HepG2 (cell line): Measurements from ENCODE around the gene SDK1. TPM values are rescaled to one million over a fixed set of nuclear protein-coding genes. Genes with fewer than 3 reads are reported as not detected.

ENCODE experiments used
- ATAC-seq: fragments of 200-7000 bp; cut with Tn5 transposase; 3 replicates; pipeline ENCODE4 v1.9.1; 2020; ENCODE audit warnings: mild to moderate bottlenecking, moderate library complexity
- BruUV-seq: library from RNA; stranded (reverse); fragments of 400-500 nt; replicated peaks from 2 replicates; lab custom pipeline; 2021; lab: Mats Ljungman, UMichigan
- CTCF ChIA-PET: fragments of 300-600 bp; formaldehyde crosslinking; extraction: SDS; loops from one replicate; lab custom pipeline; 2021; ENCODE audit warnings: low total read pairs, inconsistent platforms, low intra/inter-chr PET ratio; lab: Yijun Ruan, JAX
- POLR2A ChIA-PET: fragments of 350-600 bp; sonication (Branson Sonifier 250); formaldehyde crosslinking; loops from one replicate; lab custom pipeline; 2020; ENCODE audit warnings: antibody characterized with exemption, inconsistent platforms; lab: Yijun Ruan, JAX
- DNase-seq: peaks from one replicate; pipeline ENCODE4 v3.0.0-alpha.2; 2015; ENCODE audit warnings: low spot score
- FAIRE-seq: peaks from 3 replicates; lab custom pipeline; 2011; peaks lifted over from hg19 to GRCh38; lab: Jason Lieb, UNC
- H2AFZ ChIP-seq: one replicate; pipeline ENCODE4 v1.6.1; 2011; ENCODE audit warnings: low read length, inconsistent platforms
- H3K27ac ChIP-seq: fragments of 300-600 bp; 3 replicates; pipeline ENCODE4 v1.8.0; 2011; ENCODE audit warnings: mixed run types, mild to moderate bottlenecking, mixed read lengths, low read length, inconsistent platforms; ENCODE audit not compliant: insufficient read depth; ENCODE audit errors: extremely low read length
- H3K27me3 ChIP-seq, 2 experiments: fragments of 200-600 bp in 1 of 2; 2 replicates in 1 of 2; 3 replicates in 1 of 2; pipeline versions ENCODE4 v1.6.0 to v1.8.0; 2011; ENCODE audit warnings: low read length in 2 of 2, mild to moderate bottlenecking in 2 of 2, moderate library complexity in 2 of 2, inconsistent platforms in 1 of 2; ENCODE audit not compliant: insufficient read depth in 2 of 2, control insufficient read depth in 1 of 2
- H3K36me3 ChIP-seq, 2 experiments: fragments of 200-600 bp in 1 of 2; replicated peaks in 1 of 2; 2 replicates in 1 of 2; 3 replicates in 1 of 2; pipeline versions ENCODE4 v1.5.1 to v1.8.0; 2011; ENCODE audit warnings: low read length in 2 of 2, inconsistent platforms in 1 of 2; ENCODE audit not compliant: insufficient read depth in 2 of 2, control insufficient read depth in 1 of 2
- H3K4me1 ChIP-seq: 2 replicates; pipeline ENCODE4 v1.5.1; 2012; ENCODE audit warnings: low read length, inconsistent platforms; ENCODE audit not compliant: insufficient read depth
- H3K4me2 ChIP-seq: 2 replicates; pipeline ENCODE4 v1.6.0; 2011; ENCODE audit warnings: low read depth, low read length, inconsistent platforms
- H3K4me3 ChIP-seq, 3 experiments: fragments of 200-600 bp in 1 of 3; sonication (generic), shearing (Covaris generic) in 1 of 3; replicated peaks in 1 of 3; 2 replicates each; pipeline ENCODE4 v1.5.1; 2011 to 2016; ENCODE audit warnings: low read length in 3 of 3, inconsistent platforms in 2 of 3, low read depth in 2 of 3, mild to moderate bottlenecking in 2 of 3, control low read depth in 1 of 3, mixed read lengths in 1 of 3; ENCODE audit not compliant: insufficient read depth in 1 of 3
- H3K79me2 ChIP-seq: one replicate; pipeline ENCODE4 v1.6.1; 2011; ENCODE audit warnings: low read length, inconsistent platforms; ENCODE audit not compliant: insufficient read depth
- H3K9ac ChIP-seq: 2 replicates; pipeline ENCODE4 v1.6.0; 2011; ENCODE audit warnings: mild to moderate bottlenecking, low read depth, low read length, inconsistent platforms; ENCODE audit not compliant: insufficient read depth
- H3K9me3 ChIP-seq: 2 replicates; pipeline ENCODE4 v1.5.1; 2012; ENCODE audit warnings: mild to moderate bottlenecking, low read length
- H4K20me1 ChIP-seq: 2 replicates; pipeline ENCODE4 v1.6.0; 2011; ENCODE audit warnings: inconsistent platforms, mild to moderate bottlenecking, low read length, moderate library complexity; ENCODE audit not compliant: insufficient read depth
- CEBPG ChIP-seq: IDR thresholded peaks from 2 replicates; pipeline ENCODE4 v1.6.1; 2016
- EP300 ChIP-seq, 3 experiments: sonication (generic) in 1 of 3; formaldehyde crosslinking in 1 of 3; IDR thresholded peaks; 2 replicates each; pipeline versions ENCODE4 v1.5.1 to v1.6.1; 2011 to 2020; ENCODE audit warnings: low read depth in 2 of 3, low read length in 2 of 3, borderline replicate concordance in 1 of 3, improper control_type of control experiment in 1 of 3, mild to moderate bottlenecking in 1 of 3, missing genetic modification reagents in 1 of 3, moderate library complexity in 1 of 3
- MAFG ChIP-seq: sonication (generic); formaldehyde crosslinking; IDR thresholded peaks from 2 replicates; pipeline ENCODE4 v1.5.1; 2020; ENCODE audit warnings: mild to moderate bottlenecking, missing genetic modification reagents
- MTA3 ChIP-seq: sonication (generic); formaldehyde crosslinking; IDR thresholded peaks from 2 replicates; pipeline ENCODE4 v1.4.0; 2020; ENCODE audit warnings: missing genetic modification reagents
- PCBP2 ChIP-seq: fragments of 200-400 bp; formaldehyde crosslinking; optimal IDR thresholded peaks from 2 replicates; pipeline ENCODE3; 2018; ENCODE audit warnings: low read length, low read depth; ENCODE audit not compliant: poor library complexity, severe bottlenecking
- PRDM10 ChIP-seq: sonication (generic); formaldehyde crosslinking; IDR thresholded peaks from 2 replicates; pipeline ENCODE4 v1.4.0; 2020; ENCODE audit warnings: low read depth, missing genetic modification reagents
- SIX4 ChIP-seq: sonication (generic); formaldehyde crosslinking; IDR thresholded peaks from 2 replicates; pipeline ENCODE4 v1.4.0; 2020; ENCODE audit warnings: missing genetic modification reagents
- SSRP1 ChIP-seq: IDR thresholded peaks from 2 replicates; pipeline ENCODE4 v1.6.1; 2016; ENCODE audit warnings: control low read depth
- UBTF ChIP-seq: sonication (generic); formaldehyde crosslinking; IDR thresholded peaks from 2 replicates; pipeline ENCODE4 v1.4.0; 2020; ENCODE audit warnings: mild to moderate bottlenecking, missing genetic modification reagents
- ZNF101 ChIP-seq: sonication (generic); formaldehyde crosslinking; IDR thresholded peaks from 2 replicates; pipeline ENCODE4 v1.4.0; 2020; ENCODE audit warnings: mild to moderate bottlenecking, low read depth, missing genetic modification reagents, borderline replicate concordance
- ZNF180 ChIP-seq: sonication (generic); formaldehyde crosslinking; IDR thresholded peaks from 2 replicates; pipeline ENCODE4 v1.4.0; 2020; ENCODE audit warnings: low read depth, missing genetic modification reagents, borderline replicate concordance
- ZNF792 ChIP-seq: IDR thresholded peaks from 2 replicates; pipeline ENCODE4 v1.6.1; 2016
- WGBS: methylation state at CpG from one replicate; pipeline ENCODE4 v1.1.6; 2017; ENCODE audit warnings: low lambda C conversion rate; 5-methylcytosine and 5-hydroxymethylcytosine counted together
- in situ Hi-C: cut with HindIII; loops from 2 replicates; pipeline ENCODE4 v1.10.0; 2017; ENCODE audit warnings: low pct_unique_long_range_greater_than_20kb; ENCODE audit not compliant: extremely low pct_ligation_motif_present
- intact Hi-C: fragments of 100-400 bp; cut with micrococcal nuclease; formaldehyde crosslinking; loops from one replicate; pipeline ENCODE4 v1.10.0; 2022; ENCODE audit not compliant: unreplicated experiment
- polyA plus RNA-seq, 8 experiments: library from polyadenylated mRNA; depleted of rRNA in 3 of 8; stranded (reverse) in 7 of 8; unstranded in 1 of 8; fragments of >200 nt; fragmentation: Illumina TruSeq in 4 of 8; extraction: Trizol in 4 of 8; gene quantifications; 2 replicates each; pipeline versions ENCODE4 v1.2.1 to v1.2.3, GENCODE V29; 2011 to 2016; ENCODE audit warnings: low read depth in 4 of 8, missing spikeins in 1 of 8, mixed read lengths in 1 of 8; ENCODE audit not compliant: insufficient read depth in 1 of 8
- total RNA-seq, 5 experiments: library from RNA; depleted of rRNA; stranded (reverse); fragments of >200 nt; fragmentation: Illumina TruSeq; extraction: Trizol; gene quantifications; 2 replicates each; pipeline ENCODE4 v1.2.3, GENCODE V29; 2016; ENCODE audit warnings: low read depth in 1 of 5
- TF ChIP-seq, protein P1 (sequence below): sonication (generic); formaldehyde crosslinking; IDR thresholded peaks from 2 replicates; pipeline ENCODE4 v1.4.0; 2020; ENCODE audit warnings: missing genetic modification reagents, borderline replicate concordance
- TF ChIP-seq, protein P2 (sequence below): sonication (generic); formaldehyde crosslinking; IDR thresholded peaks from 2 replicates; pipeline ENCODE4 v1.4.0; 2020; ENCODE audit warnings: low read depth, mild to moderate bottlenecking, missing genetic modification reagents

The SDK1 gene
- total and polyA plus RNA-seq, 2 of the 13 experiments (the other 11 are each of a cell fraction or from before 2014, with no cell fraction given), result 0.35 to 2.4 TPM

DNA sequence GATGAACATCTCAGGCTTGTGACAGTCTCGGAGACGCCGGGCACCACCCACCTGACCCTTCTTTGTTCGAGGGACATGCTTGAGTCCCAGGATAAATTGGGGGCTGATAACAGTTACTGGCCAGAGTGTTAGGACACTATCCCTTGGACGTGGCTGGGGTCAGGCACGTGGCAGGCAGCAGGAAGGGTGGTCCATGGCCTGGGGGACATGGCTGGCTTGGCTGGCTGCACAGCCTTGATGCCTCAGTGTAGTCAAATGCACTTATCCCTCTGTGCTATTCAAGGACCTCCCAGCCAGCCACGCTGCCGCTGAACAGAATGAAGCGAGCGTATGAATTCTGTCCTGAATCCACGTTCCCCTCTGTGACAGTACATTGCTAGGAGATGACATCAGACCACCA lies 719.0 kb downstream of the SDK1 start:
- POLR2A ChIA-PET, result no interaction called here
- DNase-seq (no peak), FAIRE-seq (no peak), ATAC-seq (no peak)
- H2AFZ ChIP-seq, result no peak overlapping the region
- H3K79me2 ChIP-seq, result no peaks in the 10 kb centered on the region
- no peaks in the 10 kb centered on the region for H3K27me3 ChIP-seq
- intact Hi-C loops (no loop called here), in situ Hi-C loops (no loop called here)
- no TSS peak for BruUV-seq
- CTCF ChIA-PET, result no interaction called here
- WGBS, result 96% methylated on average over 11 of the region's 11 CpGs
- H3K4me2 ChIP-seq, result no peak overlapping the region
- no peaks in the 10 kb centered on the region for H4K20me1 ChIP-seq
- H3K4me1 ChIP-seq, result 0 out of 2 replicates have a peak, but pooled peaks cover 10% of the 10 kb centered on the region
- H3K36me3 ChIP-seq, result no peaks in the 10 kb centered on the region
- no peak overlapping the region for H3K9ac ChIP-seq
- no peak overlapping the region for H3K4me3 ChIP-seq
- H3K27ac ChIP-seq, result no peak overlapping the region
- H3K9me3 ChIP-seq, result peaks cover 12% of the 10 kb centered on the region
- TF ChIP-seq ZNF180 (CRISPR knock-in tag), result no peak
- TF ChIP-seq, protein P1, sequence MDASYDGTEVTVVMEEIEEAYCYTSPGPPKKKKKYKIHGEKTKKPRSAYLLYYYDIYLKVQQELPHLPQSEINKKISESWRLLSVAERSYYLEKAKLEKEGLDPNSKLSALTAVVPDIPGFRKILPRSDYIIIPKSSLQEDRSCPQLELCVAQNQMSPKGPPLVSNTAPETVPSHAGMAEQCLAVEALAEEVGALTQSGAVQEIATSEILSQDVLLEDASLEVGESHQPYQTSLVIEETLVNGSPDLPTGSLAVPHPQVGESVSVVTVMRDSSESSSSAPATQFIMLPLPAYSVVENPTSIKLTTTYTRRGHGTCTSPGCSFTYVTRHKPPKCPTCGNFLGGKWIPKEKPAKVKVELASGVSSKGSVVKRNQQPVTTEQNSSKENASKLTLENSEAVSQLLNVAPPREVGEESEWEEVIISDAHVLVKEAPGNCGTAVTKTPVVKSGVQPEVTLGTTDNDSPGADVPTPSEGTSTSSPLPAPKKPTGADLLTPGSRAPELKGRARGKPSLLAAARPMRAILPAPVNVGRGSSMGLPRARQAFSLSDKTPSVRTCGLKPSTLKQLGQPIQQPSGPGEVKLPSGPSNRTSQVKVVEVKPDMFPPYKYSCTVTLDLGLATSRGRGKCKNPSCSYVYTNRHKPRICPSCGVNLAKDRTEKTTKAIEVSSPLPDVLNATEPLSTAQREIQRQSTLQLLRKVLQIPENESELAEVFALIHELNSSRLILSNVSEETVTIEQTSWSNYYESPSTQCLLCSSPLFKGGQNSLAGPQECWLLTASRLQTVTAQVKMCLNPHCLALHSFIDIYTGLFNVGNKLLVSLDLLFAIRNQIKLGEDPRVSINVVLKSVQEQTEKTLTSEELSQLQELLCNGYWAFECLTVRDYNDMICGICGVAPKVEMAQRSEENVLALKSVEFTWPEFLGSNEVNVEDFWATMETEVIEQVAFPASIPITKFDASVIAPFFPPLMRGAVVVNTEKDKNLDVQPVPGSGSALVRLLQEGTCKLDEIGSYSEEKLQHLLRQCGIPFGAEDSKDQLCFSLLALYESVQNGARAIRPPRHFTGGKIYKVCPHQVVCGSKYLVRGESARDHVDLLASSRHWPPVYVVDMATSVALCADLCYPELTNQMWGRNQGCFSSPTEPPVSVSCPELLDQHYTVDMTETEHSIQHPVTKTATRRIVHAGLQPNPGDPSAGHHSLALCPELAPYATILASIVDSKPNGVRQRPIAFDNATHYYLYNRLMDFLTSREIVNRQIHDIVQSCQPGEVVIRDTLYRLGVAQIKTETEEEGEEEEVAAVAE, result no peak
- TF ChIP-seq EP300 (IDR thresholded peaks at IDR 0.05; ENCODE audit: low read depth in 2 of 2, low read length in 2 of 2), result no peak
- no peak for TF ChIP-seq EP300 (CRISPR knock-in tag; IDR thresholded peaks at IDR 0.05; ENCODE audit: borderline replicate concordance)
- no peak for TF ChIP-seq SIX4 (CRISPR knock-in tag)
- TF ChIP-seq SSRP1, result no peak
- TF ChIP-seq UBTF, result no peak
- no peak for TF ChIP-seq MTA3
- no peak for TF ChIP-seq CEBPG
- TF ChIP-seq PCBP2, result no peak
- no peak for TF ChIP-seq ZNF101 (CRISPR knock-in tag)
- no peak for TF ChIP-seq MAFG (CRISPR knock-in tag)
- TF ChIP-seq, protein P2, sequence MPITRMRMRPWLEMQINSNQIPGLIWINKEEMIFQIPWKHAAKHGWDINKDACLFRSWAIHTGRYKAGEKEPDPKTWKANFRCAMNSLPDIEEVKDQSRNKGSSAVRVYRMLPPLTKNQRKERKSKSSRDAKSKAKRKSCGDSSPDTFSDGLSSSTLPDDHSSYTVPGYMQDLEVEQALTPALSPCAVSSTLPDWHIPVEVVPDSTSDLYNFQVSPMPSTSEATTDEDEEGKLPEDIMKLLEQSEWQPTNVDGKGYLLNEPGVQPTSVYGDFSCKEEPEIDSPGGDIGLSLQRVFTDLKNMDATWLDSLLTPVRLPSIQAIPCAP, result no peak
- no peak for TF ChIP-seq ZNF792 (CRISPR knock-in tag)
- TF ChIP-seq PRDM10 (CRISPR knock-in tag), result no peak
